B cell (primary cell): Measurements from ENCODE around the gene ADGRA3. TPM values are rescaled to one million over a fixed set of nuclear protein-coding genes. Genes with fewer than 3 reads are reported as not detected.
A peak's percentile ranks its signal among the peaks of the same experiment; 100 is the strongest.

Source experiments
- ATAC-seq: fragments of 200-7000 bp; cut with Tn5 transposase; one replicate; pipeline ENCODE4 v1.10.0; 2021; ENCODE audit warnings: low read depth, mild to moderate bottlenecking, moderate number of reproducible peaks, moderate library complexity
- CTCF ChIA-PET: fragments of 350-600 bp; sonication (Branson Sonifier 250); formaldehyde crosslinking; loops from one replicate; lab custom pipeline; 2021; ENCODE audit warnings: antibody characterized with exemption, inconsistent platforms; lab: Charles Lee
- POLR2A ChIA-PET: fragments of 350-600 bp; sonication (Branson Sonifier 250); formaldehyde crosslinking; loops from one replicate; lab custom pipeline; 2021; ENCODE audit warnings: antibody characterized with exemption; lab: Charles Lee
- DNase-seq: peaks from one replicate; pipeline ENCODE4 v3.0.0; 2013
- H2AFZ ChIP-seq: 2 replicates; pipeline ENCODE4 v1.6.1; 2012; ENCODE audit warnings: mild to moderate bottlenecking, low read depth, low read length; ENCODE audit not compliant: insufficient read depth, poor library complexity, severe bottlenecking
- H3K27ac ChIP-seq, 2 donors: 1 replicate in 1 of 2; 2 replicates in 1 of 2; pipeline ENCODE4 v1.5.1; 2012 to 2013; ENCODE audit warnings: low read length in 2 of 2, mild to moderate bottlenecking in 2 of 2, moderate library complexity in 1 of 2
- H3K27me3 ChIP-seq, 4 experiments: fragments of 200-600 bp in 1 of 4; sonication (generic) in 1 of 4; replicated peaks in 1 of 4; 1 replicate in 2 of 4; 2 replicates in 2 of 4; pipeline versions ENCODE4 v1.6.1 to v1.7.0; 2013 to 2016; ENCODE audit warnings: low read length in 3 of 4, mild to moderate bottlenecking in 2 of 4, mixed read lengths in 1 of 4, moderate library complexity in 1 of 4; ENCODE audit not compliant: insufficient read depth in 4 of 4, control insufficient read depth in 3 of 4; ENCODE audit errors: control extremely low read depth in 1 of 4
- H3K36me3 ChIP-seq, 2 experiments: replicated peaks in 1 of 2; 1 replicate in 1 of 2; 2 replicates in 1 of 2; pipeline versions ENCODE4 v1.6.1 to v1.7.1; 2013; ENCODE audit warnings: low read length in 1 of 2; ENCODE audit not compliant: insufficient read depth in 2 of 2, control insufficient read depth in 1 of 2; ENCODE audit errors: control extremely low read depth in 1 of 2, extremely low read depth in 1 of 2
- H3K4me1 ChIP-seq, 2 donors: fragments of 200-600 bp in 1 of 2; sonication (generic) in 1 of 2; 1 replicate in 1 of 2; 2 replicates in 1 of 2; pipeline versions ENCODE4 v1.5.1 to v1.6.1; 2013 to 2017; ENCODE audit warnings: low read length in 2 of 2; ENCODE audit not compliant: control insufficient read depth in 2 of 2, insufficient read depth in 2 of 2
- H3K4me2 ChIP-seq: replicated peaks from 2 replicates; pipeline ENCODE3; 2012; ENCODE audit warnings: mild to moderate bottlenecking, low read depth, low read length; ENCODE audit not compliant: poor library complexity, severe bottlenecking
- H3K4me3 ChIP-seq, 5 experiments: fragments of 200-600 bp in 1 of 5; sonication (generic) in 1 of 5; 1 replicate in 3 of 5; 2 replicates in 2 of 5; pipeline versions ENCODE4 v1.5.1 to v1.7.0; 2011 to 2016; ENCODE audit warnings: low read length in 4 of 5, mild to moderate bottlenecking in 4 of 5, low read depth in 2 of 5, control low read depth in 1 of 5, moderate library complexity in 1 of 5; ENCODE audit not compliant: insufficient read depth in 1 of 5; ENCODE audit errors: control extremely low read depth in 1 of 5, extremely low read depth in 1 of 5
- H3K79me2 ChIP-seq: fragments of 200-600 bp; sonication (generic); one replicate; pipeline ENCODE4 v1.6.0; 2016; ENCODE audit warnings: low read length; ENCODE audit not compliant: control insufficient read depth, insufficient read depth
- H3K9ac ChIP-seq: fragments of 200-600 bp; sonication (generic); 2 replicates; pipeline ENCODE4 v1.6.1; 2017; ENCODE audit warnings: mild to moderate bottlenecking, low read length, moderate library complexity
- H3K9me3 ChIP-seq, 3 donors: one replicate each; pipeline versions ENCODE4 v1.6.1 to v1.7.1; 2013; ENCODE audit warnings: low read length in 2 of 3; ENCODE audit not compliant: control insufficient read depth in 2 of 3, insufficient read depth in 1 of 3; ENCODE audit errors: control extremely low read depth in 1 of 3
- H4K20me1 ChIP-seq: 2 replicates; pipeline ENCODE4 v1.6.0; 2012; ENCODE audit warnings: mild to moderate bottlenecking, low read length; ENCODE audit not compliant: insufficient read depth, control insufficient read depth, poor library complexity, severe bottlenecking
- H3K27ac Mint-ChIP-seq: one replicate; pipeline ENCODE4 v1.8.0; 2021; ENCODE audit warnings: mixed read lengths
- H3K27me3 Mint-ChIP-seq: one replicate; pipeline ENCODE4 v1.8.0; 2021; ENCODE audit warnings: mixed read lengths
- H3K4me1 Mint-ChIP-seq: one replicate; pipeline ENCODE4 v1.8.0; 2021; ENCODE audit warnings: mixed read lengths
- H3K4me3 Mint-ChIP-seq: one replicate; pipeline ENCODE4 v1.8.0; 2021; ENCODE audit warnings: mixed read lengths
- H3K9me3 Mint-ChIP-seq: one replicate; pipeline ENCODE4 v1.8.0; 2022; ENCODE audit warnings: mixed read lengths; ENCODE audit not compliant: insufficient read depth
- EZH2 ChIP-seq: IDR thresholded peaks from 2 replicates; pipeline ENCODE4 v1.6.1; 2012; ENCODE audit warnings: borderline replicate concordance, low read depth, mild to moderate bottlenecking, moderate library complexity, low read length; ENCODE audit not compliant: insufficient read depth, poor library complexity, severe bottlenecking
- WGBS: methylation state at CpG from one replicate; pipeline ENCODE4 v1.1.5; 2013; ENCODE audit warnings: missing lambda C conversion rate; ENCODE audit not compliant: insufficient coverage; 5-methylcytosine and 5-hydroxymethylcytosine counted together
- intact Hi-C: fragments of 100-400 bp; cut with micrococcal nuclease; formaldehyde crosslinking; loops from one replicate; pipeline ENCODE4 v1.10.0; 2022
- polyA plus RNA-seq: library from polyadenylated mRNA; depleted of rRNA; stranded (reverse); fragments of >200 nt; gene quantifications from 2 replicates; pipeline ENCODE4 v1.2.3, GENCODE V29; 2012
- total RNA-seq, 2 donors: library from RNA; stranded (reverse); fragments of 120-200 nt in 1 of 2; gene quantifications; 1 replicate in 1 of 2; 2 replicates in 1 of 2; pipeline versions ENCODE4 v1.2.3 to v1.2.4, GENCODE V29; 2013 to 2022
- TF ChIP-seq, protein P1 (sequence below): fragments of 200-600 bp; IDR thresholded peaks from one replicate; pipeline ENCODE4 v1.8.0; 2022; ENCODE audit warnings: antibody characterized with exemption, mild to moderate bottlenecking

ADGRA3 gene
- total and polyA plus RNA-seq, 2 donors (not counting 1 experiment from before 2014, with no cell fraction given) = 0.25 TPM; not detected in 1

DNA sequence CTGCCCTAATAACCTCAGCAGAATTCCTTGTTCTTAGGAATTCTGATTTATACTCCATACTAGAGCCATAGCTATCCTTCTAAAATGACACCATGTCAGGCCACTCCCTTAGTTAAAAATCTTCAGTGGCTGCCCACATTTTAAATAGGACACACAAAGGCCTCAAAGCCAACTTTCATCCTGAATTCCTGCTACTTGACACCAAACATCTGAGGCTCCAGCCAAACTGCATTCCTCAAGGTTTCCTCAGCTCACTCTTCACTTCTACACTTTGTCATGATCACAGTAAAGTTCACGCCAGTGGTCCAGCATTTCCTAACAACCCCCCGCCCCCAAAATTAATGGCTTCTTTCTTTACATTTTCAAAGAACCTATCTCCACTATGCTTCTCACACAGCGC is 124.3 kb downstream of the ADGRA3 start:
- no peak overlapping the region for H3K4me3 Mint-ChIP-seq
- no peak overlapping the region for H2AFZ ChIP-seq
- H3K4me2 ChIP-seq = no peak overlapping the region
- no peaks in the 10 kb centered on the region for H3K4me1 Mint-ChIP-seq
- DNase-seq (no peak), ATAC-seq (no peak)
- H3K4me3 ChIP-seq = no peak overlapping the region
- H3K4me1 ChIP-seq = no peaks in the 10 kb centered on the region
- POLR2A ChIA-PET = no interaction called here
- 90% methylated on average over 3 of the region's 3 CpGs for WGBS
- H3K36me3 ChIP-seq = no peaks in the 10 kb centered on the region
- H3K27me3 Mint-ChIP-seq = no peaks in the 10 kb centered on the region
- CTCF ChIA-PET = no interaction called here
- H4K20me1 ChIP-seq = no peaks in the 10 kb centered on the region
- no peak overlapping the region for H3K9ac ChIP-seq
- TF ChIP-seq, protein P1, sequence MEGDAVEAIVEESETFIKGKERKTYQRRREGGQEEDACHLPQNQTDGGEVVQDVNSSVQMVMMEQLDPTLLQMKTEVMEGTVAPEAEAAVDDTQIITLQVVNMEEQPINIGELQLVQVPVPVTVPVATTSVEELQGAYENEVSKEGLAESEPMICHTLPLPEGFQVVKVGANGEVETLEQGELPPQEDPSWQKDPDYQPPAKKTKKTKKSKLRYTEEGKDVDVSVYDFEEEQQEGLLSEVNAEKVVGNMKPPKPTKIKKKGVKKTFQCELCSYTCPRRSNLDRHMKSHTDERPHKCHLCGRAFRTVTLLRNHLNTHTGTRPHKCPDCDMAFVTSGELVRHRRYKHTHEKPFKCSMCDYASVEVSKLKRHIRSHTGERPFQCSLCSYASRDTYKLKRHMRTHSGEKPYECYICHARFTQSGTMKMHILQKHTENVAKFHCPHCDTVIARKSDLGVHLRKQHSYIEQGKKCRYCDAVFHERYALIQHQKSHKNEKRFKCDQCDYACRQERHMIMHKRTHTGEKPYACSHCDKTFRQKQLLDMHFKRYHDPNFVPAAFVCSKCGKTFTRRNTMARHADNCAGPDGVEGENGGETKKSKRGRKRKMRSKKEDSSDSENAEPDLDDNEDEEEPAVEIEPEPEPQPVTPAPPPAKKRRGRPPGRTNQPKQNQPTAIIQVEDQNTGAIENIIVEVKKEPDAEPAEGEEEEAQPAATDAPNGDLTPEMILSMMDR = no peak
- TF ChIP-seq EZH2 = no peak
- no peaks in the 10 kb centered on the region for H3K9me3 Mint-ChIP-seq
- intact Hi-C loops = no loop called here
- no peaks in the 10 kb centered on the region for H3K27me3 ChIP-seq
- no peaks in the 10 kb centered on the region for H3K9me3 ChIP-seq
- no peak overlapping the region for H3K27ac ChIP-seq
- H3K79me2 ChIP-seq = no peaks in the 10 kb centered on the region
- H3K27ac Mint-ChIP-seq = no peak overlapping the region

GRCh38 chr4:22389240-22389870 is 126.5 kb downstream of the ADGRA3 start:
- Mint-ChIP-seq H3K4me1 (no peaks in the 10 kb centered on the region), H3K4me3 (no peak overlapping the region), H3K9me3 (no peaks in the 10 kb centered on the region), H3K27me3 (no peaks in the 10 kb centered on the region), H3K27ac (no peak overlapping the region)
- H2AFZ ChIP-seq = no peak overlapping the region
- H3K9ac ChIP-seq = no peak overlapping the region
- no peaks in the 10 kb centered on the region for H3K27me3 ChIP-seq
- H3K4me1 ChIP-seq = no peaks in the 10 kb centered on the region
- ChIA-PET CTCF (interaction anchor here (0.7 to 1.6 kb wide), 5 partner anchors 14 to 636 kb away, joined by 3 to 8 read pairs (median 3); no protein-coding TSS in a partner anchor), POLR2A (no interaction called here)
- intact Hi-C loops = loop anchor here (5.0 kb wide), 1 partner anchor 602 kb away; no protein-coding TSS in a partner anchor
- DNase-seq (peak; percentile 9), ATAC-seq (no peak)
- no peak overlapping the region for H3K27ac ChIP-seq
- H4K20me1 ChIP-seq = no peaks in the 10 kb centered on the region
- no peaks in the 10 kb centered on the region for H3K36me3 ChIP-seq
- no peak overlapping the region for H3K4me3 ChIP-seq
- no peaks in the 10 kb centered on the region for H3K79me2 ChIP-seq
- WGBS = no CpG with 5 or more reads among the region's 3 CpGs
- no peak overlapping the region for H3K4me2 ChIP-seq
- no peaks in the 10 kb centered on the region for H3K9me3 ChIP-seq
- no peak for TF ChIP-seq EZH2
- TF ChIP-seq, protein P1 = peak; percentile 52
